Tibial nerve (tissue), 4 donors: ENCODE data around the gene ESCO1.
"Not testable (repeated sequence)": the region's sequence is repeated elsewhere in the genome, so short reads cannot be mapped to it uniquely, and the experiment has no call there.

Source experiments
- CTCF ChIP-seq, 5 experiments: fragments of 200-600 bp in 3 of 5; fragments of 450-650 bp in 2 of 5; sonication (generic) in 3 of 5; IDR thresholded peaks; one replicate each; pipeline ENCODE4 v1.5.1; 2016 to 2019; ENCODE audit warnings: antibody characterized with exemption in 5 of 5, mild to moderate bottlenecking in 3 of 5, moderate library complexity in 2 of 5
- EP300 ChIP-seq, 2 donors: sonication (generic); formaldehyde crosslinking; IDR thresholded peaks; one replicate each; pipeline ENCODE4 v1.6.1; 2017; ENCODE audit warnings: antibody characterized with exemption in 2 of 2, mild to moderate bottlenecking in 1 of 2
- POLR2A ChIP-seq, 2 donors: fragments of 450-650 bp; IDR thresholded peaks; one replicate each; pipeline ENCODE4 v1.6.1; 2017; ENCODE audit warnings: antibody characterized with exemption in 2 of 2, mild to moderate bottlenecking in 2 of 2, moderate library complexity in 2 of 2

- not testable (repeated sequence) for TF ChIP-seq CTCF, POLR2A, EP300 (IDR thresholded peaks at IDR 0.05)
Measured at GRCh38 chr18:21592361-21592760, 8.1 kb downstream of the ESCO1 start.
